GM12875 (cell line): Measurements from ENCODE around the gene LY9.

Experiments used
- H3K4me3 ChIP-seq: one replicate; pipeline ENCODE4 v1.5.1; 2011; ENCODE audit warnings: low read depth, low read length, control low read depth
- CTCF ChIP-seq: IDR thresholded peaks from 2 replicates; pipeline ENCODE4 v1.5.1; 2011; ENCODE audit warnings: low read depth, mild to moderate bottlenecking, control low read depth, inconsistent platforms, low read length, moderate library complexity, borderline replicate concordance; ENCODE audit not compliant: insufficient read depth

The LY9 gene

GRCh38 chr1:160819186-160819585 lies 23.2 kb downstream of the LY9 start:
- no peak overlapping the region for H3K4me3 ChIP-seq
- no peak for TF ChIP-seq CTCF

DNA sequence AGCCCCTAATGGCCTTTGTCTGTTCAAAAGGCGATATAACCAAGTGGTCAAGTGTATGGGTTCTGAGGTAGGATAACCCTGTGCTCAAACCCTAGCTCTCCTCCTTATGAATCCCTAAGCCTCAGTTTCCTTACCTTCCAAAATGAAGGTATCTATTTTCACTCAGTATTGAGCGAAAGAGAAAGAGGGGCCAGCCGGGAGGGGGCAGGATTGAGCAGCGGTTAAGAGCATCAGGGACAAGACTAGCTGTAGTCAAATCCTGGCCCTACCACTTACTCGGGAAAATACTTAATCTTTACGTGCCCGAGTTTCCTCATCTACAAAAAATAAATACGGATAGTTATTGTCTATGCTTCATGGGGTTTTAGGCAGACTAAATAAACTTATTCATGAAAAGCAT lies 25.7 kb downstream of the LY9 start:
- TF ChIP-seq CTCF, result no peak
- H3K4me3 ChIP-seq, result no peak overlapping the region

DNA sequence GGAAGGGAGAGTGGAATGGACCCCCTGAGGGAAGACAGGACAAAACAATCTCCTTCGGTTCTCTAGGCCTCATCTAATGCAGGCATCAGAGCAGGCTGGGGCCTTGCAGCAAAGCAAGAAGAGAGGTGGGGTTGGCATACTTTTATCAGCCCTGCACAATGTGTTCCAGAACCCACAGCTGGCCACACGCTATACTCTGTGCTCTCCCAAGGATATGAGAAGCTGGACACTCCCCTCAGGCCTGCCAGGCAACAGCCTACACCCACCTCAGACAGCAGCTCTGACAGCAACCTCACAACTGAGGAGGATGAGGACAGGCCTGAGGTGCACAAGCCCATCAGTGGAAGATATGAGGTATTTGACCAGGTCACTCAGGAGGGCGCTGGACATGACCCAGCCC lies 27.3 kb downstream of the LY9 start:
- no peak for TF ChIP-seq CTCF
- no peak overlapping the region for H3K4me3 ChIP-seq

DNA sequence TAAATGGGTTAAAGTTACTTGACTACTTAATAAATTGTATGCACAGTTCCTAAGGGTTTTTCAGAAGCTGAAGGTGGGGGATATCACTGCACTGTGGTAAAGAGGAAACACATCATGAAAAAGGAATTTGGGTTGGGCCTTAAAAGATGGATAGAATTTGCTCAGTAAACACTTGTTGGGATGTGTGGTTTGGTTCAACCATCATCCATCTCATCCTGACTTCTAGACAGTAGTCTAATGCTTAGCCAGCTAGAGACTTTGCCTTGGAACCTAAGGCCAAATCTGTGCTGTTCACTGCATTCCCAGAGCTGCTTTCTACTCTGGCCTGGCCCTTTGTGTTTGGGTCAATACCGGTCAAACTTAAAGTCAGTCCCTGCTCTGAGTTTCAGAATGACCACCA lies 30.6 kb downstream of the LY9 start:
- H3K4me3 ChIP-seq, result no peak overlapping the region
- TF ChIP-seq CTCF, result no peak

GRCh38 chr1:160827418-160827817 lies 31.4 kb downstream of the LY9 start:
- TF ChIP-seq CTCF, result no peak
- H3K4me3 ChIP-seq, result no peak overlapping the region

GRCh38 chr1:160829766-160830165 lies 33.8 kb downstream of the LY9 start:
- TF ChIP-seq CTCF, result no peak
- no peak overlapping the region for H3K4me3 ChIP-seq

GRCh38 chr1:160830321-160831153 lies 34.6 kb downstream of the LY9 start:
- no peak overlapping the region for H3K4me3 ChIP-seq
- peak; percentile 77 for TF ChIP-seq CTCF
